Activated CD4-positive, CD25-positive, alpha-beta regulatory T cell (primary cell): ENCODE data around the gene MRPL55.
"Not testable (repeated sequence)": the region's sequence is repeated elsewhere in the genome, so short reads cannot be mapped to it uniquely, and the experiment has no call there.

ENCODE experiments used
- DNase-seq, 4 experiments: peaks; one replicate each; lab custom pipeline; 2025; lab: John Stamatoyannopoulos, UW

Gene MRPL55

DNA sequence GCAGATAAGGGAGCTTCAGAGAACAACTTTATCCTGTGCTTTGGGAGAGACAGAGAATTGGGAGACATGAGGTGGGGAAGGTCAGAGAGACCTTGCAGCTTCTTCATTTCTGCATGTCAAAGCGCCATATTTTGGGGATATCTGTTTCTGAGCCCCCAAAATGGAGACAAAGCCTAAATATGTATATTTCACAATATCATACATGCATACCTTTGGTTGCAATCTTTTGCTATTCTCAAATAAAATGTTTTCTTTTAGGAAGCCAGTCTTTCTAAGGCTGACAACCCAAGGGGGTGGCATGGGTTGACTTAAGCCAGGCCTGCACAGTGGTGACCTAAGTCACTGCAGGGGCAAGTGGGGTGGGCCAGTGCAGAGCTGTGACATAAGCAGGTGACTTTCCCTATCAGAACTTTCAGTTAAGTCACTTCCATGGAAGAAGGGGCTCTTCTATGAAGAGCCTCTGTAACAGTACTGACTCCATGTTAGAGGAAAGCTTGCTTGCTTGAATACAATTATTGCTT lies 13.9 kb upstream of the MRPL55 start:
- DNase-seq: no peak

DNA sequence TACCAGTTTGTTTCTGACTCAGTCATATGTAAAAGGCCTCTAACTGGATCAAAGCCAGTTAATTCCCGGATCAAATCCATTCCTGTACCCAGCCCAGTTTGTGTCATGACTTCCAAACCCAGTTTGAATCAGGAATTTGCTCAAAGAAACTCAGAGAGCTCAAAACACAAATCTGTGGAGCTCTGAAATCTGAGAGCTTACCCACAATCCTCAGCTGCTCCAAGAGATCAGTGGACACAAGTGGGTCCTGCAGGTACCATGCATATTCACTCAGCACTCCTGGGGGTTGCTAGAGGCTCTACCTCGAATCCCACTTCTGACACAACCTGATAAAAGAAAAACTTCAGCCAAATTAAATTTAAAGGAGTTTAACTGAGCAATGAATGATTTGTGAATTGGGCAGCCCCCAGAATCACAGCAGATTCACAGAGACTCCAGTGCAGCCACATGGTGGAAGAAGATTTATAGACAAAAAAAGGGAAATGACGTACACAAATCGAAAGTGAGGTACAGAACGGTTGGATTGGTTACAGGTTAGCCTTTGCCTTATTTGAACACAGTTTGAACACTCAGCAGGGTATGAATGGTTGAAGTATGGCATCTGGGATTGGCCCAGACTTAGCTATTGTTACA lies 11.9 kb upstream of the MRPL55 start:
- no peak for DNase-seq

- DNase-seq: no peak
Observed at GRCh38 chr1:228120351-228120750, 11.3 kb upstream of the MRPL55 start.

DNA sequence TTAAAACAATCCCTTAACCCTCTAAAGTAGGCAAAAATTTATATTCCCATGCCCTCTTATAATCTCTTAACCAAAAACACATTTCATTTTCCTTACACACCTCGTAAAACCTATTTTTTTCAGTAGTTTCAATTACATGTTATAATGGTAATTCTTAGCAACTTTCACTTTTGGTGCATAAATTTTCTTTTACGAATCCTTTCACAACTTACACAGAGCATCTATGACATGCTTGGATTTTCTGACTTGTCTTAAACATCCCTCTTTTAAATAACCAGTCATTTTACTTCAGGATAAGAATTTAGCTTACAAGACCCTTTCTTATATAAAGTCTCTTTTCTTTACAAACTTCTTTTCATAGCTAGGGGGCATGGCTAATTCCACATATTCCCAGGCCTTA lies 8.9 kb upstream of the MRPL55 start:
- DNase-seq: no peak

- DNase-seq: no peak
Observed at GRCh38 chr1:228117335-228117734, 8.2 kb upstream of the MRPL55 start.

DNA sequence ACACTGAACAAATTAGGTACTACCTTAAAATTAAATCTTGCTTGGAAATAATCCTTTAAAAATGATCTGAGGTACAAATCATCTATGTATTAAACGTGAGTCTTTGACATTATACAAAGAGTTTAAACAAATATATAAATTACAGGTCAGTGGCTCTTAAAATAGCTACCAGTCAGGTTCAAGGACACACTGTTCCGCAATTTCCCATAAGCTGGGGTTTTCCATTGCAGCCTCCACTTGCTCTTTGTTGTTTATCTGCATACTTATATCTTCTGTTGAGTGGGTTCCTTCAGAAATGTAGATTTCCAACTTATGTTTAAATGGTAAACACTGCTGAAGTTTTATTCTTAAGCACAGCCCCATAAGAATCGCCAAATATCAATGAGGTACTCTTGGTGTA lies 5.7 kb upstream of the MRPL55 start:
- DNase-seq: no peak

DNA sequence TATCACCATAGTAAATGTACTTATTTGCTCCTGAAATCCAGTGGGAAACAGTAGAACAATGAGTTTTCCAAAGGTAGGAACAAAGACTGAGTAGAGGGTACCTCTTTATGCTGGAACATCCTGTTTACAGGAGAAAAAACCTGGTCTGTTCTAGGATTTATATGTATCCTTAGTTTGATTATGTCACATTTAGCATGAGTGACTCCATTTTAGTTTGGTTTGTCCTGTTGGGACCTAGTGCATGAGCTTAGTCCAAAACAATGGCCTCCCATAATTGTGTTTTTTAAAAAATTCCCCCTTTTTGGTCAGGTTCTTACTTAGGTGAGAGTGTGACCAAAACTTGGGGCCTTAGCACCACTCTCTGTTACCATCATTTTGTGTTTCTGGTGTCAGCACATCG lies 3.5 kb upstream of the MRPL55 start:
- no peak for DNase-seq

DNA sequence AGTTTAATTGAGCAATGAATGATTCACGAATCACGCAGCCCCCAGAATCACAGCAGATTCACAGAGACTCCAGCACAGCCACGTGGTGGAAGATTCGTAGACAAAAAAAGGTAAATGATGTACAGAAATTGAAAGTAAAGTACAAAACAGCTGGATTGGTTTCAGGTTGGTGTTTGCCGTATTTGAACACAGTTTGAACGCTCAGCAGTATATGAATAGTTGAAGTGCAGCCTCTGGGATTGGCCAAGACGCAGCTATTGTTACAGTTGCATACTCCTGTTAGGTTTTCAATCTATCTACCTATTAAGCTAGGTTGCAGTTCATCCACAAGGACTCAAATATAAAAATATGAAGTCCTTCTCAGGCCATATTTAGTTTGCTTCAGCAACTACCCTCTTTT lies 3.1 kb upstream of the MRPL55 start:
- no peak for DNase-seq

- not testable (repeated sequence) for DNase-seq
Observed at GRCh38 chr1:228111315-228111714, 2.2 kb upstream of the MRPL55 start.

- DNase-seq: no peak
Observed at GRCh38 chr1:228110556-228110955, 1.5 kb upstream of the MRPL55 start.

- DNase-seq: no peak
Observed at GRCh38 chr1:228109962-228110488, 926 bp upstream of the MRPL55 start.

DNA sequence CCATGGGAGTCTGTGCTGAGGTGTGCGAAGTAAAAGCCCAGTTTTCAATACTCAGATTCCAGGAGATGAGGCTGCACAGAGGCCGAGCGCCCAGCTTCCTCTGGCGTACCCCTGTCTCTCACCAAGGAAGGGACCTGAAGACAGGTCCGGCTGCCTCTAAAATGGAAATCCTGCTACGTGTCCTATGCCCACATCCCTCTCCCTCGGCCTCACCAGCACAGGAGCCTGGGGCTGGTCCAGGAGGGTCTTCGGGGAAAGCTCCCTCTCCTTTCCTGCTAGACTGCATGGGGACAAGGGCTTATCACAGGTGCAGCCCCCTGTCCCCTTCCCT lies 392 bp downstream of the MRPL55 start:
- DNase-seq: no peak

DNA sequence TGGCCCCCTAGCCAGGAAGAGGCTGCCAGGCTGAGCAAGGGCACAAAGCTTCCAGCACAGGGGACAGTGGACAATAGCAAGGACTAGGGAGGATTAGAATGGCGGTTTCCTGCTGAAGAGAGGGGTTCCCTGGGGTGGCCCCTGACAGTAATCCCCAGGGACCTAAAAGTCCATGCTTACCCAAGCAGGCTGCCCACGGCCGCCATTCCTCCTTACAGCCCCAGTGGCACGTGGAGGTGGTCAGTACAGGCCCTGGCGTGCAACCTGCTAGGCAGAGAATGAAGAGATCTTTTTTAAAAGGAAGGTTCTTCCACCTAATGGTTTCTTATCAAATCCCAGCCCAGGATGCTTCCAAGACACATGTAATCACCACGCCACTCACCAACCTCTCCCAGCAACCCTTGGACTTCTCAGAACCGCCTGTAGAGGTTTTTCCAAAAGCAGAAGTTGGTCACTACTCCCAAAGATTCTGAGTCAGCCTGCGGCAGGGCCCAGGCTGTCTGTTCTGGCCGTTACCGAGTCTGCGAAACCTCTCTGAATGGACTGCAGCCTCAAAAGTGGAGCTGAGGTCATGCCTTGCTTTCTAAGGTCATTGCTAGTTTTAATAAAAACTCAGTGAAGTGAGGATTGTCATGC lies 926 bp downstream of the MRPL55 start:
- no peak for DNase-seq

GRCh38 chr1:228107636-228108035 lies 1.5 kb downstream of the MRPL55 start:
- DNase-seq: no peak

DNA sequence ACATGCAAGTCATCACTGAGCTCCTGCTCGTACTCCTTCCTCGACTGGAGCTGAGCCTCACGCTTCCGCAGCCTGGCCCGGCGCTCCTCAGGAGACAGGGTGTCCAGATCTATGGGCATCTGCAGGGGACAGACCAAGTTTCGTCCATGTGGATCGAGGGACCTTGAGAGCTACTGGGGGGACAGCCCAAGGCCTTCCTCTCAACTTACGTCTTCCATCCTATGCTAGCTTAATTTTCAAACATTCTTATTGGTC lies 2.4 kb downstream of the MRPL55 start:
- no peak for DNase-seq

DNA sequence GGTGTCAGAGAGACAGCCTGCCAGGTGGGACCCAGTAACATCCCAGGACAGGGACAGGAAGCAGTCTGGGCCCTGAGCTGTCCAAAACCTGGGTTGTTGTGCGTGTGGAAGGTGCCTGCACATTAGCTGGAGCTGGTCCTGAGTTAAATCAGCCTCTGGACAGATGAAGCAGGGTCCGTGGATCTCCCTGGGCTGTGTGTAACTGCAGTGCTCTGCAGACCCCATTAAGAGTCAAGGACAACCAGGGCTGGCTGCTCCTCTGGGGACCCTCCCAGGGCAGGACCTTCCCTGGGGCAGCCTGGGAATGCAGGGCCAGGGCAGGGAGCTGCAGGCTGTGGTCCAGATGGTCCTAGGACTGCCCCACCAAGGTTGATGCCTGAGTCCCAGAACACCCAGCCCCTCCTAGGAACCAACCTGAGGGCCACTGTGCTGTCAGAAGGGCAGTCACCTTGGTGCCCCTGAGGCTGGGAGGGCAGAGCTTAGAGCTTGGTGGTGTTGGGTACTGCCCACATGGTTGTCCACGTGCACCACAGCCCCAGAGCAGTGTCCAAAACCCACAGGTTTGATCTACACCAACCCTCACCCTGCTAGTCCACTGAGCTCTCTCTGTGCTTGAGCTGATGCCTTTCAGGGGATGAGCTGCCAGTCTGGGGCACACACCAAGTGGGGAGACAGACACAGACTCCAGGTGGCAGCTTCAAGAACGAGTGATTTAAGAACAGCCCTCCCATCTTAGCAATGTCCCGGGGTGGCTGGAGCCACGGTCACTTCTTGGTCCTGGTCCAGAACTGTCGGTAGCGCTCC lies 2.9 kb downstream of the MRPL55 start:
- DNase-seq: no peak

DNA sequence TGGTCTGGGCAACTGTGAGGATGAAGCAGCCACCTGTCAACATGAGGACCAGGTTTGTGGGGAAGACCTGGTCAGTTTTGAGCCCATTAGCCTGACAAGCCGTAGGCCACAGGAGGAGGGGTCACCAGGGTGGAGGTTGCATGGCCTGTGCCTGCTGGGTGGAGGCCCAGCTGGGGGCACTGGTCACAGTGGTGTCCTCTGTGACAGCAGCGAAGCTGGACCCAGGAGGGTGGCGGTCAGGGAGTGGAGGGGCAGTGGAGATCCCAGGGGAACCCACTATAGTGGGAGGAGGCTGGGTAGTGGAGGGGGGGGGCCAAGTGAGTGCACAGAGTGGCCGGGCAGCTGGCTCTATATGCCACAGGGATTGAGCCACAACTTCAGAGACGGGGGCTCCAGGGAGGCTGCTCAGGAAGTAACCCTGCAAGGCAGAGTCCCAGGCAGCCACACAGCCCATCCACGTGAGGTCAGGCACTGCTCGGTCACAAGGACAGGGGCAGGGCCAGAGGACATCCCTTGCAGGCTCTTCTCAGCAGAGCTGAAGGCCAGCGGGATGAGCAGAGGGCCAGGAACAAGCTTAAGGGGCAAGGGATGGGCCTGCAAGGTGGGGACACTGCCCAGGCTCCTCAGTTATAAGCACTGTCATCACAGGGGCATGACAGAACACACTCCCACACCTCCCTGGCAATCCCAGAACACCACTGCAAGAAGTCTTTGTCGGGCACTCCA lies 3.7 kb downstream of the MRPL55 start:
- DNase-seq: no peak

DNA sequence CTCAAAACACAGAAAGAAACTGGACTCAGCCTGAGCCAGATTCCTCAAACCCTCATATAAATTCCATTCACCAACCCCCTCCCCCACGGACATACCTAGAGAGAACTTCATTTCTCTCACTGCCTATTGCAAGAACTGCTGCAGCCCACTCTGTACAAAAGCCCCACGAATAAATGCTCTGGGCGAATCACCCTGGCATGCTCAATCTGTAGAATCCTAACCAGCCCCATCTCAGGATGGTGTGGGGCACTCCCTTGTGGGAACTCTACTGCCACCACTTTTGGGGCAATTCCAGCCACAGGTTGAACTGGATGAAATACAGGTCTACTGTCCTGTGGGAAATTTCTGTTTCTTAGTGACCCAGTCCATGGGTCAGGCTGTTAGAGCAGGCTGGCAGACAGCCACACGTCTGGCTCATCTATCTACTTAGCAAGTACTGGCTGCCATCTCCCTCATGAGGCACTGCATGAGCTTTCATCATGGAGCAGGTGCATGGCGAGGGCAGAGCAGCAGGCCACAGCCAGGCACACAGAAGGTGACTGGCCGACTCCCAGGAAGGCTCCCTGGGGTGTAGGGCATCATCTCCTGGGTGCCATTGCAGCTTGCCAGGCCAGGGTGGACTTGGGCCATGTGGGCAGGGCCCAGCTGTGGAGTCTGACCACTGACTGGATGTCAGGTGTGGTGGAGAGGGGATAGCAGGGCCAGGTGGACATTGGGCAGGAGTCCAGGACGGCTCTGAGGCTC lies 4.4 kb downstream of the MRPL55 start:
- DNase-seq: no peak

GRCh38 chr1:228102791-228103620 lies 6.1 kb downstream of the MRPL55 start, which contains the start of gene C1orf35:
TSS of gene C1orf35 (minus strand) at chr1:228103325. CDS start at chr1:228103227, 98 bp downstream.
- peak; percentile 87 to 90 (median 88) for DNase-seq

DNA sequence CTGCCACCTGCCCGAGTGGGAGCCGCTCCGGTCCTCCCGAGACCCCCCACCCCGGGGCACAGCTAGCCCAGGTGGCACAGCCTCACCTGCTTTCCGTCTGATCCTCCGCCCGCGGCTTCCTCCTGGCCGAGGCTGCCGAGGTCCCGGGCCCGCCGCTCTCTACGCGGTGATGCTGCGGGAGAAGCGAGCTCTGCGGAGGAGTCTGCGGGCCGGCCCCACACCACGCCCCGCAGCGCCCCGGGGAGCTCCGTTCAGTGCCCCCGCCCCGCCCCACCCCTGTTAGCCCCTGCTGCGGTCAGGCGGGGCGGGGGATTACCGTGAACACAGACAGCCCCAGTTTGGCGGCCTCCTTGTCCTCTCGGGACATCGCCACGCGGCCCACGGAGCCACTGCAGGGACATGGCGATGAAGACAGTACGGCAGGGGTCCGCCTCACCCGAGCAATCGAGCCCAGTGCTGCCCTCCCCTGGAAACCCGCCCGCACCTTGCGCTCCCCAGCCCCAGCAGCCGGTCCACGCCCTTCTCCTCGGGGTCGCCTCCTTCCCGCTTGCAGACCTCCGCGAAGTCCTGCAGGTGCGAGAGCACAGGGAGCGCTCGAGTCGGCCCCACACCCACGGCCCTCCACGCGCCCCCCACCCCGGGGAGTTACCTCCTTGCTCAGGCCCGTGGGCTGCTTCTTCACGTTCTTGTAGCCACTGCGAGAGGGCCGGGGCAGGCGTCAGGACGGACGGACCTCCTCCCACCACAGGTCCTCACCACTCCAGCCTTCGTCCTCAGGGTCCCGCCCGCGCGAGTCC lies 6.9 kb downstream of the MRPL55 start:
- DNase-seq: peak; percentile 27 to 52 (median 30)
